ENCODE data around the gene PTGDS. TPM values are rescaled to one million over a fixed set of nuclear protein-coding genes. Genes with fewer than 3 reads are reported as not detected.

PTGDS gene
- total RNA-seq, 1 experiment from 2014 or later = 3.6 TPM

GRCh38 chr9:136990242-136990911, 13.1 kb downstream of the PTGDS start:
- H2BK20ac ChIP-seq (ENCODE audit: low read depth, low read length, poor library complexity, severe bottlenecking) = no peak overlapping the region
- H4K20me1 ChIP-seq (ENCODE audit: control insufficient read depth, insufficient read depth, insufficient read length) = no peaks in the 10 kb centered on the region
- no peak overlapping the region for H3K23ac ChIP-seq (ENCODE audit: insufficient read length, low read depth, low read length)
- TF ChIP-seq, protein P1, sequence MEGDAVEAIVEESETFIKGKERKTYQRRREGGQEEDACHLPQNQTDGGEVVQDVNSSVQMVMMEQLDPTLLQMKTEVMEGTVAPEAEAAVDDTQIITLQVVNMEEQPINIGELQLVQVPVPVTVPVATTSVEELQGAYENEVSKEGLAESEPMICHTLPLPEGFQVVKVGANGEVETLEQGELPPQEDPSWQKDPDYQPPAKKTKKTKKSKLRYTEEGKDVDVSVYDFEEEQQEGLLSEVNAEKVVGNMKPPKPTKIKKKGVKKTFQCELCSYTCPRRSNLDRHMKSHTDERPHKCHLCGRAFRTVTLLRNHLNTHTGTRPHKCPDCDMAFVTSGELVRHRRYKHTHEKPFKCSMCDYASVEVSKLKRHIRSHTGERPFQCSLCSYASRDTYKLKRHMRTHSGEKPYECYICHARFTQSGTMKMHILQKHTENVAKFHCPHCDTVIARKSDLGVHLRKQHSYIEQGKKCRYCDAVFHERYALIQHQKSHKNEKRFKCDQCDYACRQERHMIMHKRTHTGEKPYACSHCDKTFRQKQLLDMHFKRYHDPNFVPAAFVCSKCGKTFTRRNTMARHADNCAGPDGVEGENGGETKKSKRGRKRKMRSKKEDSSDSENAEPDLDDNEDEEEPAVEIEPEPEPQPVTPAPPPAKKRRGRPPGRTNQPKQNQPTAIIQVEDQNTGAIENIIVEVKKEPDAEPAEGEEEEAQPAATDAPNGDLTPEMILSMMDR (conservative IDR thresholded peaks at IDR 0.05) = no peak
- no peak overlapping the region for H4K91ac ChIP-seq (ENCODE audit: insufficient read length, low read depth, low read length)
- H4K8ac ChIP-seq (replicated peaks; ENCODE audit: insufficient read length, low read depth, low read length) = no peak overlapping the region
- H2BK12ac ChIP-seq (ENCODE audit: insufficient read length, low read depth, low read length) = no peak overlapping the region
- no peak overlapping the region for H2BK5ac ChIP-seq (ENCODE audit: insufficient read length, low read length)
- H3K23me2 ChIP-seq (ENCODE audit: insufficient read length, low read depth, low read length, poor library complexity, severe bottlenecking) = peaks cover 6% of the 10 kb centered on the region
- no peaks in the 10 kb centered on the region for H3K79me2 ChIP-seq (ENCODE audit: insufficient read depth, low read length)
- H3K4me1 ChIP-seq (ENCODE audit: insufficient read depth, low read length) = no peaks in the 10 kb centered on the region
- H3K9me3 Mint-ChIP-seq = peaks cover 9 to 10% of the 10 kb centered on the region in 2 experiments; a peak in 3 of 5 replicates
- no peak overlapping the region for H2AFZ ChIP-seq (ENCODE audit: low read length)
- DNase-seq = no peak
- H3K4me2 ChIP-seq (ENCODE audit: insufficient read depth, insufficient read length, low read length) = no peak overlapping the region
- H3K14ac ChIP-seq (ENCODE audit: insufficient read depth, low read length) = no peak overlapping the region
- peak overlapping the region in 1 of 2 experiments; percentile 2; a peak in 1 of 5 replicates for H3K4me3 Mint-ChIP-seq
- no peak overlapping the region for H3K9ac ChIP-seq (ENCODE audit: extremely low read depth, insufficient read length, low read length)
- no peak overlapping the region for H3K27ac Mint-ChIP-seq
- no peak overlapping the region for H2BK120ac ChIP-seq (ENCODE audit: low read depth, low read length, poor library complexity, severe bottlenecking)
- no peak overlapping the region for H3T11ph ChIP-seq (ENCODE audit: low read length)
- H3K79me1 ChIP-seq (ENCODE audit: insufficient read depth, low read depth, low read length, poor library complexity, severe bottlenecking) = no peaks in the 10 kb centered on the region
- H3K18ac ChIP-seq (ENCODE audit: insufficient read length, low read depth, low read length) = no peak overlapping the region
- H3K4ac ChIP-seq (ENCODE audit: low read depth, low read length) = no peak overlapping the region
- no peaks in the 10 kb centered on the region for H3K9me3 ChIP-seq (ENCODE audit: control insufficient read depth, low read depth, low read length)
- WGBS (ENCODE audit: extremely low coverage, insufficient read length, low lambda C conversion rate) = no CpG with 5 or more reads among the region's 10 CpGs
- H2AK5ac ChIP-seq (ENCODE audit: insufficient read length, low read length) = no peak overlapping the region
- H2BK15ac ChIP-seq (ENCODE audit: low read depth, low read length) = no peak overlapping the region
- H3K56ac ChIP-seq (ENCODE audit: insufficient read length, low read depth, low read length) = no peak overlapping the region
- no peak overlapping the region for H3K27ac ChIP-seq (ENCODE audit: insufficient read length, low read depth, low read length)
- no peak overlapping the region for H4K5ac ChIP-seq (ENCODE audit: insufficient read length, low read depth, low read length)
- no peaks in the 10 kb centered on the region for H3K27me3 ChIP-seq (ENCODE audit: insufficient read depth, low read length)
- peaks cover 2% of the 10 kb centered on the region in 2 experiments; a peak in 2 of 4 replicates for H3K4me1 Mint-ChIP-seq
- H3K27me3 Mint-ChIP-seq (ENCODE audit: low read depth) = peaks cover 26% of the 10 kb centered on the region
- peaks cover 2 to 8% (median 2%) of the 10 kb centered on the region in 3 experiments; a peak in 5 of 7 replicates for H3K36me3 Mint-ChIP-seq (ENCODE audit: insufficient read depth in 1 of 3, low read depth in 3 of 3)
